Dendritic cell treated with granulocyte-macrophage colony-stimulating factor and Interleukin-4, amounts not matched to agents 40 ng/mL and 50 ng/mL, for 4 days (primary cell): ENCODE measurements around the gene XRN2.
"Not testable (repeated sequence)": the region's sequence is repeated elsewhere in the genome, so short reads cannot be mapped to it uniquely, and the experiment has no call there.

Source experiments
- H3K27ac Mint-ChIP-seq: one replicate; pipeline ENCODE4 v1.8.0; 2022; ENCODE audit warnings: mild to moderate bottlenecking, mixed read lengths
- H3K27me3 Mint-ChIP-seq: one replicate; pipeline ENCODE4 v1.8.0; 2022; ENCODE audit warnings: mild to moderate bottlenecking, mixed read lengths
- H3K36me3 Mint-ChIP-seq: one replicate; pipeline ENCODE4 v1.8.0; 2022; ENCODE audit warnings: low read depth, mixed read lengths
- H3K4me1 Mint-ChIP-seq: one replicate; pipeline ENCODE4 v1.8.0; 2022; ENCODE audit warnings: low read depth, mixed read lengths
- H3K4me3 Mint-ChIP-seq: one replicate; pipeline ENCODE4 v1.8.0; 2022; ENCODE audit warnings: mild to moderate bottlenecking, moderate library complexity, mixed read lengths
- H3K9me3 Mint-ChIP-seq: one replicate; pipeline ENCODE4 v1.8.0; 2022; ENCODE audit warnings: mixed read lengths
- intact Hi-C: fragments of 100-400 bp; cut with micrococcal nuclease; formaldehyde crosslinking; loops from one replicate; pipeline ENCODE4 v1.15.0; 2022

Gene XRN2

DNA sequence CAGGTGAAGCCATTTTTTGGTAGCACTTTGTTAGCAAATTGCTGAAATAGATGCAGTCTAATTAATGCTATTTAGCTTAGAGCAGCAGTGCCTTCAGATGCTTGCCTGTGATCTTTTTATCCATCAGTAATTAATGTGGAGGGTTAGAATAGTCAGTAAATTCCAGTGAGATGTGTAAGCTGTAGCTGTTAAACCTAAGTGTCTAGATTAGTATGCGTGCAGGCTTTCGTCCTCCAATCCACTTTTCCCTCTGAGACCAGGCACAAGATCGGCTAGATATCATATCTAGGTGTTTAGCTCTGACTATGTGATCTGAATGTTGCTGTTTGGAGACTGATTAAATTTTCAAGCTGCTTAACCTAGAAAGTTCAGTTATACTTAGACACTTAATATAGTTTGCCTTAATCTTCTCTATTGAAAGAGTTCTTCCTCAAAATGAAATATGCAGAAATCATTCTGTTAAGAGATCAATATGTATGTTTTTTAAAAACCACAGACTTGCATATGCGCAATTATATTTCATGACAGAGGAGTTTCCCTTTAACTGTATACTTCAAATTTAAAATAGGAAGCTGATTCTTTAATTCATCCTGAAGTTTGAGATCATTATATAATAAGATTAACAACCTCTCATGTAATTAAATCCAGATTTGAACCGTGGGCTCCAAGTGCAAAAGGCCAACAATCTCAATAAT, 41.2 kb downstream of the XRN2 start:
- no peaks in the 10 kb centered on the region for H3K27me3 Mint-ChIP-seq
- intact Hi-C loops = no loop called here
- H3K4me1 Mint-ChIP-seq = peaks cover 4% of the 10 kb centered on the region
- no peak overlapping the region for H3K27ac Mint-ChIP-seq
- no peaks in the 10 kb centered on the region for H3K9me3 Mint-ChIP-seq
- H3K4me3 Mint-ChIP-seq = no peak overlapping the region
- peaks cover 68% of the 10 kb centered on the region for H3K36me3 Mint-ChIP-seq

GRCh38 chr20:21344961-21345360, 41.8 kb downstream of the XRN2 start:
- H3K36me3 Mint-ChIP-seq = peaks cover 68% of the 10 kb centered on the region
- H3K9me3 Mint-ChIP-seq = no peaks in the 10 kb centered on the region
- intact Hi-C loops = no loop called here
- H3K27me3 Mint-ChIP-seq = no peaks in the 10 kb centered on the region
- no peak overlapping the region for H3K4me3 Mint-ChIP-seq
- H3K4me1 Mint-ChIP-seq = no peaks in the 10 kb centered on the region
- no peak overlapping the region for H3K27ac Mint-ChIP-seq

DNA sequence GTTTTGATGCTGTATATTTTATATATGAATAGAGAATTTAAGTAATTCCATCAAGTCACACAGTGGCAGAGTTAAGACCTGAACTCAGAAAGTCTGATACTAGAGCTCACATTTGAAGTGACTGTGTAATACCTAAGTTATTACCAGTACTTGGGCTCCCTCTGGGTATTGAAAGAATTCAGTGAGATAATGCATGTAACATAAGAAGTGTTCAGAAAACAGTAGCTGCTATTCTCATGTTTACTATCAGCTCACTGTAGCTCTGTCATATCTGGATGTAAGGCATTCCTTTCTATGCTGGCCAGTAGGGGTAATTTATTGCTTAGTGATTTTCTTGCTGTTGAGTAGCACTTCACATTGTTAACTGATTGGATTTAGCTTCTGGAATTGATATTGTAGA, 49.6 kb downstream of the XRN2 start:
- Mint-ChIP-seq H3K4me3 (no peak overlapping the region), H3K36me3 (peaks cover 73% of the 10 kb centered on the region), H3K4me1 (no peaks in the 10 kb centered on the region), H3K27ac (no peak overlapping the region), H3K27me3 (no peaks in the 10 kb centered on the region), H3K9me3 (no peaks in the 10 kb centered on the region)
- intact Hi-C loops = loop anchor here (10.0 kb wide), 1 partner anchor 118 kb away; no protein-coding TSS in a partner anchor

- no peaks in the 10 kb centered on the region for H3K27me3 Mint-ChIP-seq
- H3K36me3 Mint-ChIP-seq = peaks cover 71% of the 10 kb centered on the region
- intact Hi-C loops = loop anchor here (10.0 kb wide), 1 partner anchor 118 kb away; no protein-coding TSS in a partner anchor
These were observed 50.1 kb downstream of the XRN2 start for GRCh38 chr20:21353236-21353635.

DNA sequence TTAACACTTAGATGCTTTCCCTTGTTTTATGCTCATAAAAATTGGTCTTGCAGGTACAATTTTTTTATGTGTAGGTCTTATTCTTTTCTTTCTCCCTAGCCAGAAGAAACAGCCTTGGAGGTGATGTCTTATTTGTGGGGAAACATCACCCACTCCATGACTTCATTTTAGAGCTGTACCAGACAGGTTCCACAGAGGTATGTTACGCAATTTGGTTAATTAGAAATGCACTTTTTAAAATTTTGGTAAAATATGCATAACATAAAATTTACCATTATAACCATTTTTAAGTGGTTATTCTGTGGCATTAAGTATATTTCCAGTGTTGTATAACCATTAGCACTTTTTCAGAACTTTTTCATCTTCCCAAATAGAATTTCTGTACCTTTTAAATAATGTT, 52.9 kb downstream of the XRN2 start:
- Mint-ChIP-seq H3K27ac (no peak overlapping the region), H3K9me3 (no peaks in the 10 kb centered on the region), H3K27me3 (no peaks in the 10 kb centered on the region), H3K36me3 (peaks cover 69% of the 10 kb centered on the region), H3K4me3 (no peak overlapping the region), H3K4me1 (peaks cover 15% of the 10 kb centered on the region)
- intact Hi-C loops = loop anchor here (10.0 kb wide), 1 partner anchor 121 kb away; no protein-coding TSS in a partner anchor

More at GRCh38 chr20:21353236-21353635, 50.1 kb downstream of the XRN2 start:
- no peaks in the 10 kb centered on the region for H3K9me3 Mint-ChIP-seq
- no peaks in the 10 kb centered on the region for H3K4me1 Mint-ChIP-seq
- H3K27ac Mint-ChIP-seq = no peak overlapping the region
- no peak overlapping the region for H3K4me3 Mint-ChIP-seq

DNA sequence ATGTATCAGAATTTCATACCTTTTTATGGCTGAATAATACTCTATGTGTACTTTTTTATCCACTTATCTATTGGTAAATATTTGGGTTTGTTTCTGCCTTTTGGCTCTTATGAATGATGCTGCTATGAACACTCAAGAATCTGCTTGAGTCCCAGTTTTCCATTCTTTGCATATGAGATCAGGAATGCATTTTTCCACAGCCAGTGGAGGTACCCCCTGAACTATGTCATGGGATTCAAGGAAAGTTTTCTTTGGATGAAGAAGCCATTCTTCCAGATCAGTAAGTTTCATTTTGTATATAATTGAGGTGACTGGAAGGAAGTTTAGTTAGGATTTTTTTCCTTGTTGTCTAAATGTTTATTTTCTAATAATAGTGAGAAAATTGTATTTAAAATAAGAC, 53.3 kb downstream of the XRN2 start:
- Mint-ChIP-seq H3K36me3 (peaks cover 69% of the 10 kb centered on the region), H3K4me3 (no peak overlapping the region), H3K27ac (no peak overlapping the region), H3K27me3 (no peaks in the 10 kb centered on the region), H3K4me1 (peaks cover 19% of the 10 kb centered on the region), H3K9me3 (no peaks in the 10 kb centered on the region)
- intact Hi-C loops = loop anchor here (10.0 kb wide), 1 partner anchor 122 kb away; no protein-coding TSS in a partner anchor

- intact Hi-C loops = loop anchor here (10.0 kb wide), 1 partner anchor 123 kb away; no protein-coding TSS in a partner anchor
These were observed 54.7 kb downstream of the XRN2 start for GRCh38 chr20:21357844-21358243.

DNA sequence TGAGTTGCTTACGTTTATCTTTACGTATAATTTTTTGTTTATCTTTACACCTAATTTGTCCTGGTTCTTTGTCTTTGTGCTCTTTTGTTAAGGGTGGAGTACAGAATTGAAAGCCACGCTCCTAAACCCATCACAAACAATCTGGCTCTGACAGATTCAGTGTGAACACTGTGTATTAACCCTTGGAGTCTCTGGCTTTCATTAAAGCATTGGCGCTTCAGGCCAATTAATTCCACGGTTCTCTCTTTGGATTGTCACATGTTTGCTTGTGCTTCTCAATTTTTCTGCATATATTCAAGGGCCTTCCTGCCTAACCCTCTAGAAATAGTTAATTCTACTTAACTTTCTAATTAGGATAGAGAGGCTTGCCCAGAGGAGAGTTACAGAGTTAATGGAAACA, 55.6 kb downstream of the XRN2 start:
- Mint-ChIP-seq H3K4me3 (no peak overlapping the region), H3K27ac (no peak overlapping the region), H3K4me1 (peaks cover 30% of the 10 kb centered on the region), H3K36me3 (peaks cover 87% of the 10 kb centered on the region), H3K27me3 (no peaks in the 10 kb centered on the region), H3K9me3 (no peaks in the 10 kb centered on the region)
- intact Hi-C loops = loop anchor here (10.0 kb wide), 1 partner anchor 124 kb away; no protein-coding TSS in a partner anchor

More at GRCh38 chr20:21357844-21358243, 54.7 kb downstream of the XRN2 start:
- H3K9me3 Mint-ChIP-seq = no peaks in the 10 kb centered on the region
- H3K4me1 Mint-ChIP-seq = peaks cover 30% of the 10 kb centered on the region
- no peaks in the 10 kb centered on the region for H3K27me3 Mint-ChIP-seq
- peaks cover 78% of the 10 kb centered on the region for H3K36me3 Mint-ChIP-seq
- no peak overlapping the region for H3K27ac Mint-ChIP-seq
- H3K4me3 Mint-ChIP-seq = no peak overlapping the region

DNA sequence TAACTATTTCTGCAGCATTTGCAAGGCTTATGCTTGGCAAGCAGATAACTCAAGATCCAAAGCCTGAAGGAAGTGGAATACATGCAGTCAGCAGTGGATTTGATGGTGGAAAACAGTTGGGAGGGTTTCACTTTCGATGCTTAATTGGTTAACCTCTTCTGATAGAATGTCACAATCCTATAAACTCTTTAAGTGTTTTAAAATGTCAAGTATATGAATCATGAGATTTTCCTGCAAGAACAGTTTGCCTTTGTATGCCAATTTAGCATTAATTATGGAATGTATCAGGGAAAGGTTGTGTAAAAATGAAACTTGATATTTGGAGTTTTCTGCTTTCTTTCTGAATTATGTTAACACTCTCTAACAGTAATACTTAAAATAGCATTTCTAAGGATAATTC, 57.6 kb downstream of the XRN2 start:
- peaks cover 90% of the 10 kb centered on the region for H3K36me3 Mint-ChIP-seq
- intact Hi-C loops = no loop called here
- peaks cover 30% of the 10 kb centered on the region for H3K4me1 Mint-ChIP-seq
- peak overlapping the region; percentile 33 for H3K27ac Mint-ChIP-seq
- no peaks in the 10 kb centered on the region for H3K9me3 Mint-ChIP-seq
- no peak overlapping the region for H3K4me3 Mint-ChIP-seq
- no peaks in the 10 kb centered on the region for H3K27me3 Mint-ChIP-seq

- intact Hi-C loops = no loop called here
- Mint-ChIP-seq H3K36me3 (peaks cover 87% of the 10 kb centered on the region), H3K4me3 (no peak overlapping the region), H3K27me3 (no peaks in the 10 kb centered on the region), H3K27ac (no peak overlapping the region), H3K9me3 (no peaks in the 10 kb centered on the region), H3K4me1 (peaks cover 30% of the 10 kb centered on the region)
These were observed 58.1 kb downstream of the XRN2 start for GRCh38 chr20:21361266-21361665.

GRCh38 chr20:21364413-21364812, 61.3 kb downstream of the XRN2 start:
- no peak overlapping the region for H3K27ac Mint-ChIP-seq
- H3K36me3 Mint-ChIP-seq = peaks cover 86% of the 10 kb centered on the region
- intact Hi-C loops = no loop called here
- peaks cover 30% of the 10 kb centered on the region for H3K4me1 Mint-ChIP-seq
- no peak overlapping the region for H3K4me3 Mint-ChIP-seq
- no peaks in the 10 kb centered on the region for H3K9me3 Mint-ChIP-seq
- H3K27me3 Mint-ChIP-seq = no peaks in the 10 kb centered on the region

DNA sequence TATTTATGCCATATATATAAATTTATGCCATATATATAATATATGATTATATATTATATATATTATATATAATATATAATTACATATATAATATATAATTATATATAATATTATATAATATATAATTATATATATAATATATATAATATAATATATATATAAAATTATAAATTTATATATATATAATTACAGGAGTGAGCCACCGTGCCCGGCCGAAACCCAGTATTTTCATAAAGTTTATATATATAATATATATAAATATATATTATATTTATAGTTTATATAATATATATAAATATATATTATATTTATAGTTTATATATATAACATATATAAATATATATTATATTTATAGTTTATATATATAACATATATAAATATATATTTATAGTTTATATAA, 62.6 kb downstream of the XRN2 start:
- Mint-ChIP-seq H3K4me1 (peaks cover 17% of the 10 kb centered on the region), H3K4me3 (no peak overlapping the region), H3K9me3 (no peaks in the 10 kb centered on the region), H3K27me3 (no peaks in the 10 kb centered on the region), H3K36me3 (peaks cover 87% of the 10 kb centered on the region), H3K27ac (no peak overlapping the region)
- intact Hi-C loops = no loop called here

GRCh38 chr20:21366273-21366672, 63.1 kb downstream of the XRN2 start:
- intact Hi-C loops, H3K27me3 Mint-ChIP-seq, H3K9me3 Mint-ChIP-seq, H3K27ac Mint-ChIP-seq, H3K4me3 Mint-ChIP-seq: not testable (repeated sequence)
- Mint-ChIP-seq H3K4me1 (peaks cover 12% of the 10 kb centered on the region), H3K36me3 (peaks cover 89% of the 10 kb centered on the region)

GRCh38 chr20:21368791-21369190, 65.7 kb downstream of the XRN2 start:
- H3K9me3 Mint-ChIP-seq = no peaks in the 10 kb centered on the region
- no peak overlapping the region for H3K4me3 Mint-ChIP-seq
- peaks cover 85% of the 10 kb centered on the region for H3K36me3 Mint-ChIP-seq
- H3K4me1 Mint-ChIP-seq = no peaks in the 10 kb centered on the region
- H3K27me3 Mint-ChIP-seq = no peaks in the 10 kb centered on the region
- intact Hi-C loops = no loop called here
- no peak overlapping the region for H3K27ac Mint-ChIP-seq

- no peaks in the 10 kb centered on the region for H3K27me3 Mint-ChIP-seq
- no peak overlapping the region for H3K27ac Mint-ChIP-seq
- no peaks in the 10 kb centered on the region for H3K9me3 Mint-ChIP-seq
- peaks cover 83% of the 10 kb centered on the region for H3K36me3 Mint-ChIP-seq
- no peaks in the 10 kb centered on the region for H3K4me1 Mint-ChIP-seq
- intact Hi-C loops = loop anchor here (10.0 kb wide), 1 partner anchor 1326 kb away; no protein-coding TSS in a partner anchor
- no peak overlapping the region for H3K4me3 Mint-ChIP-seq
These were observed 68.1 kb downstream of the XRN2 start for GRCh38 chr20:21371193-21371592.
